Nucleus accumbens (tissue), 56 donors: ENCODE results near the gene GABRR2.

Experiments used
- DNase-seq, 56 donors: peaks; one replicate each; lab custom pipeline; 2025; lab: John Stamatoyannopoulos, UW

GABRR2 gene

DNA sequence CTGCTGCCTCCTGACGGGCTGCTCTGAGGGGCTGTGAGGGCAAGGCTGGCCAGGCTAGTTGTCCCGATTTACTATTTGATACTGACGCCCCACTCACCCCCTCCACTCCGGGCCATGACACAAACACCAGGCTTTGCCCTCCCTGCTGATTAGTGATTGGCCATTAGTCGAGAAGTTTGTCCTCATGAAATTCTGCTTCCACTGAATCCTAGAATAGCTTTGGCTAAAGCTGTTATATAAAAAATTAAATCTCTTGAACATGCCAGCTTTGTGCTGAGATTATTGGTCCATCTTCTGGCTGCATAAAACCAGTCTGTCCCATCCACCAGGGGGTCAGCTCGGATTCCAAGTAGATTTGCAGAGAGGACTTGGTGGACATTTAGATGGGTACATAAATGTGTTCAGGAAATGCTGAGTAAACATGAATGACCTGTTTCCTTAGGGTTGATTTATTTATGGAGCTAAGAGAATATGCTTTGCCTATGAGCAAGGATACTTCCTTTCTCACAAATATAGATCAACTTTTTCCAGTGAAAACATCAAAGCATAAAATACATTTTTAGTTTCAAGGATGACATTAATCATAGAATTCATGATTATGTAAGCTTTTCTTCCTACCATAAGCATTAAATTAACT, at the start of gene GABRR2:
TSS of gene GABRR2 (minus strand) at position 51 of the 637 bp plus-strand sequence. CDS start 134 bp downstream, outside the sequence.
- no peak for DNase-seq

DNA sequence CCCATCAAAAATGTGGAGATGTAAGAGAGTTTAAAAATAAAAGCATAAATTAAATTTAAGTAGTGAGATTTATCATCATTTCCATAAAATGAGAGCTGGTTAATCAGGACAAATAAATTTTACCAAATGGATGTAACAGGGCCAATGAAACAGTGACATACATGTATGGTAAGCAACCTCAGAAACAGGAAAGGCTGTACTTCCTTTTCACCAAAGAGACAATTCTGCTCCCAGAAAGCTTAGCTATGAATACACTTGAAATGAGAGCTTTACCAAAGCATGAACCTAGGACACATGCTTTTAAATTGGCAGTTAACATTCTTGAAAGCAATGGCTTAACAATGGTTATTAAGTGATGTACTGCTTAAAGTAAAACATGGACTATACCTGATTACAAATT, 49.5 kb upstream of the GABRR2 start:
- DNase-seq: no peak

DNA sequence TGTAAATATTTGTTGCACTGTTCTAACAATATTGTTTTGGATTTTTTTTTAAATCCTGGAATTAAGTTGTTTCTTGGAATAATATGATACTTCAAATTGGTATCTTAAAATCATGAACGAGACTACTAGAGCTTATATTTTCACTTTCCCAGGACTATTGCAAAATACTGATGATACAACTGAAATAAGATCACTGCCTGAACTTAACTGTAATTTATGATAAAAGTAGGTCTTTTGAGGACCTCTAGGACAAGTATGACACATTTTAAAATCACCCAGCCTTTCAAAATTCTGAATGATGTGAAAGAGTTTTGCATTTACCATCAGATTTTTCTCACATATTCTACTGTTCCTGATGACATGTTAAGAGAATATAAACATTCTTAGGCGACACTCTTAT, 46.1 kb upstream of the GABRR2 start:
- no peak for DNase-seq

DNA sequence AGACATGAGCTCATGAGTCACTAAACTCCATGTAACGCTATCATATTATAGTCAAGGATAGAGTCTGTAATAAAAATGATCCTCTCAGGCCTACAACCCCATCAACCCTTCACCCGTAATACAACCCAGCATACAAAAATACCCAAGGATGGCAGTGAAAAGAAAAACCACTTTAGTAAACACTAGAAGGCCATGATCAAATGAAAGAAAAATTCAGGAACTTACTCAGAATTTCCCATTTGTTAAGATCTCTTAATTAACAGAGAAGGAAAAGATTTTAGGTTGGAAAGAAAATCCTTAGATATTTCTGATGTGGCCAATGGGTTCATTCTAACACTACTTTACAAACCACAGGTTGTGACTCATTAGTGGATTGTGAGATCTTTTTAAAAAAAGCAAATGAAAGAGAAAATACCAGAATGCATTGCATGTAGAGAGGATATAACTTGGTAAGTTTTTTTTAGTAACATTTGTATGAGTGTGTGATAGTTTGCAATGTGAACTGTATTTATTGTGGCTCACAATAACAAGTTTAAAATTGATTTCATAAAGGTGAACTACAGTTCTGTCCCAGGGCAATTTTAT, 45.4 kb upstream of the GABRR2 start:
- no peak for DNase-seq

DNA sequence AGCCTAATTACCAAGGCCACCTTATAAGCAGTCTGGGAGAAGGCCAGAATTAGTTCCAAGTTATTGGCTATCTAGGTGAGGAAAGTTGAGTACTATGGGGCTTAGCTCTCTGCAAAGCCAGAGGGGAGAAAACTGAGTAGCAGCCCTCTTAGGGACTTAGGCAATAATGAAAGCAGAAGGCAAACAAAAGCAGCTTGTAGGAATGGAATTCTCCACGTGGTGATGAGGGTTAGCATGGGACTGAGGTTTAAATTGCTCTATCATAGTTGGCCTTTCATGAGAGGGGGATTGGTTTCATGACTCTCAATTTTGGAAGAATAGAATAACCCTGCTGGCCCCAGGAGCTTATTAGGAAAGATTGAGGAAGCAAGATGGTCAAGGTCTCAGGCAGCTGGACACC, 44.5 kb upstream of the GABRR2 start:
- DNase-seq: no peak

DNA sequence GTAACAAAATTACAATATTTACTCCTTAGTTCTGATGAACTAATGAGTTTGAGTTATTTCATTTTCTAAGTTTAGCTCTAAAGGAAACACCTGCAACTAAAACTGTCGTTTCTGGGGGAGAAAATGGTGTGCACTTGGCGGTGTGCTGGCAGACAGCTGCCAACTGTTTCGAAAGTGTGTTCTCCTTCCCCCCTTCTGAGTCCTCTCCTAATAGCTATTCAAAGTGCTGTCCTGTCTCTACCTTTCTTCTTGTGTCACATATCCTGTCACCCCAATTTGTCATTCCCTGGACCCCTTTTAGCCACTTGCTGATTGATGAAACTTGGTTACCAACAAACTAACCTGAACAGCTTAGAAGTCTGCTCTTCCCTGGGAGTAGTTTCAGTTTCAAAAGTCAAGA, 42.3 kb upstream of the GABRR2 start:
- DNase-seq: no peak

DNA sequence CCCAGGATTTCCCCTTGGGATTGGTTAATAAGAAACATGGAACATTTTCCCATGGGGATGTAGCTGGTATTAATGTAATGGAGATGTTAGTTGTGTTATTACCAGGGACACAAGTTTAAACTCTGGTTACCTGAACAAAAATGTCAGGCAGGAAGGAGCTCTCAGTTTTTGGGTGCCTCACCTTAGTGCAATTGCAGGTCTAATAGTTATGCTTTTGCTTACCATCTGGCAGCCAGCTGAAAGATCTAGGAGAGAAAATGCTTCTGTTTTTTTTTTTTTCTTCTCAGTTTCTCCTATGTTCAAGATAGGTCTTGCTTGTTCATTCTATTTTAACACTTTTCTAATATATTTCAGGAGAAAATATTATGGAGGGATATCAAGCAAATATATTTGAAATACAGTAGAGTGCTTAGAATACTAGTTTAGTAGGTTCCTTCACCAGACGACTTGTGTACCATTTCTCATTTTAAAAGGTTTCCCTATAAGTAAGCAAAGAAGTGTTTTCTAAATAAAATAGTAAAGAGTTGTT, 41.6 kb upstream of the GABRR2 start:
- no peak for DNase-seq

DNA sequence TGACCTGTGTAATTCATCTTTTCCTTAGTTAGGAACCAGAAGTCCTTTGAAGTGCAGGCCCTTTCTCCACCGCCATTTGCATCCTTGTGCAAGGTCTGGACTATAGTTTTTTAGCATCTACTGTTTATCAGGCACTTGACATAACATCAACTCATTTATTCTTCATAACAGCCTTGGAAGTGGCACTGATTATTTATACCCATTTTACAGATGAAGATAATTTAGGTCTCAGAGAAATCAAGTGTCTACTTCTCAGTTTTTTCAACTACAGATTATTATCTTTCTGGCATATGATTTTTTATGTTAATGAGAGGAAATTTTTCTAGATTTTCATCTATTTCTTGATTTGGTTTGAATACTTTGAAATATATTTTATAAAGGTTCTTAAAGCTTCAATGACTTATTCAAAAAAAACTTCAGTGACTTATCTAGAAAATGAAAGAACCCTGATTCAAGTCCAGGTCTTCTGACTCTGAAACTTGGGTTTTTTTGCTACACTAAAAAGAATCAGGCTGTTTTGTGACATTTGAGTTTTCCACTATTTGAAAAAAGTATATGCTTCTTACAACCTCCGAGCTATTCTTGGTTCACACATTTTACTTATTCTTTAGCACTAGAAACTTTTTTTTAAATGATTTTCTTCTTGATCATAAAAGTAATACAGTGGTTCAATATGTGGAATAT, 40.6 kb upstream of the GABRR2 start:
- no peak for DNase-seq

DNA sequence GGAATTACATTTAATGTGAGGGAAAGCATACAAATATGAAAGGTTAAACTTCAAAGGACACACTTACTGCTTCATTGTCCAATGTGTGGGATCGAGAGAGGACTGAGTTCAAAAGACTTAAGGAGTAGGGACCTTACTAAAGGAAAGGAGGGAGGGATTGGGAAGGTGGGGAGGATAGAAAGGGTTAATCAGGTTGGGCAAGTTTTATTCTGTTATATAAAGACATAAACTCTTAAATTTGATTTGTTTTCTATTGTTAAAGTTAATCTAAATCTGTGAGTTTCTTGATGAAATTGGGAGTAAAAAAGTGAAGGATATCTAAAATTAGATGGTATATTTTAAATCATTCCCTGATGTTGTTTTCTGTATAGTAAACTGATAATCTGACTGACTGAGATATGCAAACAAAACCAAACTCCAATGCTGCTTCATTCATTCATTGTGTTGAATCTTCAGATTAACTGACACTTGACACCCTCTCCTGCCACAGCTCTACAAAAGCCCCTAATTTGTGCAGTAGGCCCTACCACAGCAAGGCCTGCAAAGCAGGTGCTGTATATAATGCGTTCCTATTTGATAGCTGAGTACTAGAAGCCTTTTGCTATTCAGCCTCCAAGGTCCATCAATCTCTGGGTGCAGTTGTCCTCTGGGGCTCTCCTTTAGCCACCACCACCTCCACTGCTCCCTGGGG, 38.7 kb upstream of the GABRR2 start:
- no peak for DNase-seq

DNA sequence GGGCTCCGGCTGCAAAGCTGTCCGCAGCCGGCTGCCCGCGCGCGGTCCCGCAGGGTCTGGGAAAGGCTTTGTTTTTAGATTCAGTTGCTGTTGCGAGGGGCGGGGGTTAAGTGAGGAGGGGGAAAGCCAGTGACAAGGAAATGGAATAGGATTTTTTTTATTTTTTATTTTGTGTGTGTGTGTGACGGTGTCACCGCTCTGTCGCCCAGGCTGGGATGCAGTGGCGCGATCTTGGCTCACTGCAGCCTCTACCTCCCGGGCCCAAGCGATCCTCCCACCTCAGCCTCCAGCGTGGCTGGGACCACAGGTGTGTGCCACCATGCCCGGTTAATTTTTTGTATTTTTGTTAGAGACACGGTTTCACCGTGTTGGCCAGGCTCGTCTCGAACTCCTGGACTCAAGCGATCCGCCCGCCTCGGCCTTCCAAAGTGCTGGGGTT, 38.0 kb upstream of the GABRR2 start:
- peak in 1 of 56 donors; percentile 27 for DNase-seq

DNA sequence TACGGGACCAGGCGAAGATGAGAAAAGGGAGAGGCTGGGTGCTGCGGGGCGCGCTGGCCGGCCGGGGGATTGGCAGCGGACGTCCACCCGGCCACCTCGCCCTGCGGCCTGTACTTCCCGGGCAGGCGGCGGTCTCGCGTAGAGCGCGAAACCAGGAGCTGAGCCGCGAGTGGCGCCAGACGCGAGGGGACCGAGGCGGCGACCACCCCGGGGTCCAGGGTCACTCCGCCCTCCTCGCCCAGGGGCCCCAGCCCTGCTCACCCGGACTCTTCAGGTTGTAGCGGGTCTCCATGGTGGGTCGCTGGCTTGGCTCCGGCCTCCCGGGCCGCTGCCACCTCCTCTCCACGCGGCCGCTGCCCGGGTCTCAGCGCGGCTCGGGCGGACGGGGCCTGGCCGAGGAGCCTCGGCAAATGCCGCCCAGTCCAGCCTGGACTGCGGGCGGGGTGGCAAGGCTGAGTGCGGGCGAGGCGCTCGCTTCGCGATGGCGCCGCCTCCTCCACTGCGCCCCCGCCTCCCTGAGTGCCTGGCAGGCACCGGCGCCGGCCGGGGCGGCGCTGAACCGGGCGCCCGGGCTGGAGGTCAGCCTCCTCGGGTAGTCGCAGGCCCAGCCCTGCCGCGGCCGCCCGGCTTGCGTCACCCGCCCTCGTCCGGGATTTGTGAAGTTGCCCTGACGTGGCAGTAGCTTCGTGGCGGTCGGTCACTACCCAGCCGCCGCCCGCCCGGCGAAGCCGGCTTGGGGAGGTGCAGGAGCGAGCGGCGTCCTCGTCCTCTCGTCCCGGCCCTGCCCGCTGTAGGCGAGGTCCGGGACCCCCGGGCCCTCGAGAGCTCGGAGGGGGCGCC, 37.4 kb upstream of the GABRR2 start, which contains the start of gene UBE2J1:
TSS of gene UBE2J1 (minus strand) at position 445 of the 840 bp plus-strand sequence. CDS start at position 292, 153 bp downstream.
- peak in 55 of 56 donors; percentile 42 to 93 (median 78) for DNase-seq

DNA sequence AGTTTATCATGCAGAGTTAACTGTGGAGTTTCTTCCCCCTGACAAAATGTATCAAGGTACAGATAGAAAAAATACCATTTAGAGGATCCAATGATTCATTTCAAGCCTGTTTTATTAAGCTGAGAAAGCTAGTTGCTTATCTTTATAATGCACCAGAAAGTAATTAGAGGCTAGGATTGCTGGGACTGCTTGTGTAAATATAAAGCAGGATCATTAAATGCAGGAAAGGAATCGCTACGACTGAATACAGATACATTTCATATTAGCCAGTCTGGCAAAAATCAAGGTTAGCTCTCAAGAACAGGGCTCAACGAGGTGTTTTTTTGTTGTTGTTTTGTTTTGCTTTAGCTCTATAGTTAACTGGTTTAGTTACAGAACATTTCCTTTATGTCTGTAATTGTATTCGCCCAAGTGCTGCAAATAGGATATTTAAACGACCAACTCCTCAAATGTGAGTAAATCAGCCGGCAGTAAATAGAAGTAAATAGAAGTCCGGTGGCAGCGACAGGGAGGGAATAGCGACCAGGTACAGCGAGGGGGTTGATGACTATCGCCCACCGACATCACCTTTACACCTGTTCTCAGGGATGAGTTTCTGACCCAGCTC, 36.7 kb upstream of the GABRR2 start:
- DNase-seq: no peak

DNA sequence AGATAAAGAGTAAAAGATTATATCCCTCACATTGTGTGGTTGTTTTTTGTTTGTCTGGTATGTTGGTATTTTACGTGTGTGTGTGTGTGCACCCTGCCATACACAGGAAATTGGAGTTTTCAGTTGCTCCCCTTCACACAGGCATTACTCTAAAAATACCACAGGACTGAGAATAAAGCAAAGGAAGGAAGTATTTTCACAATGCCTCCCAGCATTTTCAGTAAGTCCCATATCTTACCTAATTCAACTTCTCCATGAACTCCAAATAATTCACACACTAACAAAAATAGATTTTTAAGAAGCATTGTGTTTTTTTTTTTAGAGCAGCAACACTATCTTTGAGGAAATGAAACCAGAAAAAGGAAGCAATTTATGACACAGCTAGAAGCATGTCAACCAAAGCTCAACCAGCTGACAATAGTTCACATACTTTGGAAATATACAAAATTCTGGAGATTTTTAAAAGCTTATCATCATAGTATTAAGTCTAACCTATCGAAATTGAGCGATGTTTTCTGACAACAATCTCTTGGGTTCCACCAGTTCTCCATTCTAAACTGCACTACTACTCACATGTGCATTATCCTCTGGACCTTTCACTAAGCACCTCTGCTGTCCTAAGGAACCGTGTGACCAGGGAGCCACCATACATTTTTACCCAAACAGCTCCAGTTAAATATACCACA, 35.3 kb upstream of the GABRR2 start:
- DNase-seq: no peak

DNA sequence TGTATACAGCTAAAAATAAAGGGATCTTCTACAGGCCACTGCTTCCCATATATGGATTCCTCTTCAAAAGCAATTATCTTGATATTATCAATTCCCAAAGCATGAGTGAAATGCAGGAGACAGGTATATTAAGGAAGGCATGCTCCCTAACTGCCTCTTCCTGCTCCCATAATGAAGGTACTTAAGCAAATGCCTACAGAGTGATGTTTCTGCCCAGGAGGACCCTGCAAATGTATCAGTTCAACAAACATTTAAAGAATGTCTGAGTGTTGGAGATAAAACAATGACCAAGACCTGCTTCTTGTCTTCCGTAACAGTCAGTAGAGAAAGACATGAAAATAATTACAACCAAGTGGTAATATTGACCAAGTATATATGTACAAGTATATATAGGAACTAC, 33.3 kb upstream of the GABRR2 start:
- no peak for DNase-seq

DNA sequence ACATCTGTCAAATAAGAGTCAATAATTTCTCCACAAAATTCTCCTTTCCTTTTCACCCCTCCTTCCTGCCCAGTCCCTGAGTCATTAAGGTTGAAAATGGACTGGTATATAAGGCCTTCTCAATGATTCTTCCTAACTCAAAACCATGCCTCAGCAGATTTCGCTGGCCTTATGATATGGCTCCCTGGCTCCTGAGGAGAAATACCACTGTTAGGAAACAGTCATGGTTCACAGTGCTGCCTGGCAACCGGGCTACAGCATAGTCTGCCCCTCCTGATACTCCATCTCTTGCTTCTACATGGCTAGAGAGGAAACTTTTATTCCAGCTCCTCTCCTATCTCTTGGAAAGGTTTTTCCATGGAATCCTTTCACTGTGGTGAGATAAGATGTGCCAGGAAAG, 32.7 kb upstream of the GABRR2 start:
- DNase-seq: no peak

DNA sequence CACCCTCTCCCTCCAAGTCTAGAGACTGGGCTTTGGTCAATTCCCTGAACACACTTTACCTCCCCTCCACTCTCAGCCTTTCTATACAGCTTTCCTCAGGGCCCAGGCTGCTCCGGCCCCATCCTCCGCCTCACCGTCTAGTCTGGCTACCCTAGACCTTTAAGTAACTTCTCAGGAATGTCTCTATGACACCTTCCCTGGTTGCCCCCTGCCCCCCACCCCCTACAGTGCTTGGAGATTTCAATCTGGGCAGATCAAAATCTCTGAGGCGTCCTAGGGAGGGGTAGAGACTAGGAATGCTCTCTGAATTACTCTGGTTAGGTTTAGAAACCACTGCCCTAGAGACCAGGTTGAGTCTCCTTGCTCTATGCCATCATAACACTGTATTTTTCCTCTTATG, 31.3 kb upstream of the GABRR2 start:
- no peak for DNase-seq

DNA sequence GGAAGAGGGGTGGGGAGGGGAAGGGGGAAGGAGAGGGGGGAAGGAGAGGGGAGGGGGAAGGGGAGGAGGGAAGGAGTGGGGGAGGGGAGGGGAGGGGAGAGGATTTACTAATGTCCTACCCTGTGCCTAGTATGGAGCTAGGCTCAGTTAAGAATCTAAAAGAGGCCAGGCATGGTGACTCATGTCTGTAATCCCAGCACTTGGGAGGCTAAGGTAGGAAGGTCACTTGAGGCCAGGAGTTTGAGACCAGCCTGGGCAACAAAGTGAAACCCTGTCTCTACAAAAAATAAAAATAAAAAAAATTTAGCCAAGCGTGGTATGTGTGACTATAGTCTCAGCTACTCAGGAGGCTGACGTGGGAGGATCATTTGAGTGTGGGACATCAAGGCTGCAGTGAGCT, 24.5 kb upstream of the GABRR2 start:
- DNase-seq: no peak

DNA sequence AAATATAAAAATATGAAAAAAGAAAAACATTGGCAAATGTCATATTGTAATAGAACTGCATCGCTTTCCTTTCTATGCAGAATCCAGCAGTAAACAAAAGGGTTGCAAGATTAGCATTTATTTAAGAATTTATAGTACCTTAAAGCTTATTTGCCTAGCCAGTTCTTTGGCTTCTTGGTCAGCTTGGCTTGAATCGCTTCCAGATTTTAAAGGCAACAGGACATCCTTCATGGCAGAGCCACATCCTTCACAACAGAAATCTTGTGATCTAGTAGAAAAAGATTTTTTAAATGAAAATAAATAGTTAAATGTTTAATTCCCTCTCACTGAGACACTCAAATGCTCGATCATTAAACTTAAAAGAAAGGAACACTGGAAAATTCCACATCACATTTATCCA, 20.1 kb upstream of the GABRR2 start:
- no peak for DNase-seq

DNA sequence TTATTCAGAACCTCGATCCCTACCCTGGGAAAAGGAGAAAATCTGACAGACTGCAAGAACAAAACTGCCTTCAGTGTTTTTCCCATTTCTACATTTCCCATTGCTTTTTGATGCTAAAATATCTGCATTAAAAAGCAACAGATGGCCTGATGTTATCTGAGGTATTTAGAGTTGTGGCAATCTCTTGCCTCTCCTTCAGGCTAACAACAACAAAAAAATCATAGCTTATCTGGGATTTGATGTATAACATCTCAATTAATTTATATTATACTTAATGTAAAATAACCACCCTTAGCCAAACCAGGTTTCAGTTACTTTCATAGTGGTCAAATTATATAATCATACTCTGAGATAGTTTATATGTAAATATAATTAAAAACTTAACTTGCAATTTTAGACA, 15.8 kb upstream of the GABRR2 start:
- DNase-seq: no peak
